ENCODE results near the gene TMEM154.

TMEM154 gene

DNA sequence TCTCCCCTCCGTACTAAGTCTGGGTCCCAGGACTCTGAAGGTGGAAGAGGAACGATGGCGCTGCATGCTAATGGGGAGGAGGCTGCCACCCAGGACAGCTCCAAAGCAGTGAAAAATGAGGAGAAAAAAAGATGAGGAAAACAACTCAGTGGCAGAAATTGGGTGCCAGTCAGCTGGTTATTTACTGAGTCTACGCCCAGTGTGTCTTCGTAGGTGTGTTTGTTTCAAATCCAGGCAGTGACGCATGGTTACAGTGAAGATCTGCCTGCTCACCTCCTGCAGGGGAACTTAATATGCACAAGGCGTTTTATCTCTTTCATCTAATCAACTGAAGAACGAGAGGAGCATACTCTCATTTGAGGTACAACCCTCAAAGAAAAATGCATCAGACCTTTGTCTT is 73.0 kb downstream of the TMEM154 start:
- H4K20me1 ChIP-seq (ENCODE audit: insufficient read depth, low read length), result no peaks in the 10 kb centered on the region
- H3K9me3 ChIP-seq (ENCODE audit: insufficient read depth, low read length), result no peaks in the 10 kb centered on the region
- no peak overlapping the region for H3K4me3 ChIP-seq (ENCODE audit: low read length)
- peaks cover 39% of the 10 kb centered on the region for H3K27me3 ChIP-seq (ENCODE audit: low read depth, low read length)
- H2AFZ ChIP-seq (ENCODE audit: low read depth, low read length), result no peak overlapping the region
- no peak overlapping the region for H3K4me2 ChIP-seq (ENCODE audit: low read length)
- TF ChIP-seq, protein P1, sequence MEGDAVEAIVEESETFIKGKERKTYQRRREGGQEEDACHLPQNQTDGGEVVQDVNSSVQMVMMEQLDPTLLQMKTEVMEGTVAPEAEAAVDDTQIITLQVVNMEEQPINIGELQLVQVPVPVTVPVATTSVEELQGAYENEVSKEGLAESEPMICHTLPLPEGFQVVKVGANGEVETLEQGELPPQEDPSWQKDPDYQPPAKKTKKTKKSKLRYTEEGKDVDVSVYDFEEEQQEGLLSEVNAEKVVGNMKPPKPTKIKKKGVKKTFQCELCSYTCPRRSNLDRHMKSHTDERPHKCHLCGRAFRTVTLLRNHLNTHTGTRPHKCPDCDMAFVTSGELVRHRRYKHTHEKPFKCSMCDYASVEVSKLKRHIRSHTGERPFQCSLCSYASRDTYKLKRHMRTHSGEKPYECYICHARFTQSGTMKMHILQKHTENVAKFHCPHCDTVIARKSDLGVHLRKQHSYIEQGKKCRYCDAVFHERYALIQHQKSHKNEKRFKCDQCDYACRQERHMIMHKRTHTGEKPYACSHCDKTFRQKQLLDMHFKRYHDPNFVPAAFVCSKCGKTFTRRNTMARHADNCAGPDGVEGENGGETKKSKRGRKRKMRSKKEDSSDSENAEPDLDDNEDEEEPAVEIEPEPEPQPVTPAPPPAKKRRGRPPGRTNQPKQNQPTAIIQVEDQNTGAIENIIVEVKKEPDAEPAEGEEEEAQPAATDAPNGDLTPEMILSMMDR (IDR thresholded peaks at IDR 0.05; ENCODE audit: low read depth, low read length), result no peak
- no peak for TF ChIP-seq EZH2phosphoT487 (IDR thresholded peaks at IDR 0.05; ENCODE audit: low read depth)
- H3K36me3 ChIP-seq (replicated peaks; ENCODE audit: low read depth, low read length), result no peaks in the 10 kb centered on the region
- H3K4me1 ChIP-seq (ENCODE audit: low read length), result peaks cover 7% of the 10 kb centered on the region
- no peak overlapping the region for H3K27ac ChIP-seq (ENCODE audit: low read length)
- no peak overlapping the region for H3K9ac ChIP-seq (ENCODE audit: low read length)
- no peaks in the 10 kb centered on the region for H3K79me2 ChIP-seq (ENCODE audit: low read length)

DNA sequence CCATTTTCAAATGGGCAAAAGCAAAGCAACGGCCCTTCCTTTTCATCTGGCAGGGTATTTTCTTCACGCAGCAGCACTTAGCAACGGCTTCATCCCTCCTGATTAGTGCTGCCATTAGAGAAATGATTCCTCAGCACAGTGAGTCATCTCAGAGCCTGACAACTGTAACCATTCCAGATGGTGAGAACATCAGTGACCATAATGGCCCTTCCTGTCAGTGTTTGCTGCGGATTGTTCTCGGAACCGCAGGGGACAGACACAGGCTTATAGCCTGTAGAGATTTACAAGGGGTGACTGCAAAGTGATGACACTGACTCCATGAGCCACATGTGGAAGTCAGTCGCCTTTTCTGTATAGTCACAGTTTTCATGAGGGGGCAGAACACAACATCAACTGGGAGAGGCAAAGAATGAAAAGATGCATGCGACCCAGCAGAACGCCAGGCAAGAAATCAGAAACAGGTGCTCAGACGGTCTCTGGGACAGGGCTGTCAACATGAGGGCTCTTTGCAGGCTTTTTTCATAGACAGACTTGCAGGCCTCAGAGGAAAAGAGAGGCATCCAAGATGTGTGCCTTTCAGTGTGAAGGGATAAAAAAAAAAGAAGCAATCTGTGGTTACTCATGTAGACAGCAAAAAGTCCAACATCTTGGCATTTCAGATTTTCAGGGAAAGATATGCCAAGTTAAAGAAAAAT is 74.0 kb downstream of the TMEM154 start:
- Histone ChIP-seq H2AFZ (ENCODE audit: low read depth, low read length) (no peak overlapping the region), H3K36me3 (replicated peaks; ENCODE audit: low read depth, low read length) (no peaks in the 10 kb centered on the region), H3K27ac (ENCODE audit: low read length) (no peak overlapping the region), H3K27me3 (ENCODE audit: low read depth, low read length) (peaks cover 38% of the 10 kb centered on the region), H3K4me1 (ENCODE audit: low read length) (peaks cover 13% of the 10 kb centered on the region), H3K4me3 (ENCODE audit: low read length) (no peak overlapping the region), H3K9ac (ENCODE audit: low read length) (no peak overlapping the region), H4K20me1 (ENCODE audit: insufficient read depth, low read length) (no peaks in the 10 kb centered on the region), H3K9me3 (ENCODE audit: insufficient read depth, low read length) (no peaks in the 10 kb centered on the region), H3K79me2 (ENCODE audit: low read length) (no peaks in the 10 kb centered on the region), H3K4me2 (ENCODE audit: low read length) (no peak overlapping the region)
- TF ChIP-seq, protein P1 (IDR thresholded peaks at IDR 0.05; ENCODE audit: low read depth, low read length), result no peak
- no peak for TF ChIP-seq EZH2phosphoT487 (IDR thresholded peaks at IDR 0.05; ENCODE audit: low read depth)

DNA sequence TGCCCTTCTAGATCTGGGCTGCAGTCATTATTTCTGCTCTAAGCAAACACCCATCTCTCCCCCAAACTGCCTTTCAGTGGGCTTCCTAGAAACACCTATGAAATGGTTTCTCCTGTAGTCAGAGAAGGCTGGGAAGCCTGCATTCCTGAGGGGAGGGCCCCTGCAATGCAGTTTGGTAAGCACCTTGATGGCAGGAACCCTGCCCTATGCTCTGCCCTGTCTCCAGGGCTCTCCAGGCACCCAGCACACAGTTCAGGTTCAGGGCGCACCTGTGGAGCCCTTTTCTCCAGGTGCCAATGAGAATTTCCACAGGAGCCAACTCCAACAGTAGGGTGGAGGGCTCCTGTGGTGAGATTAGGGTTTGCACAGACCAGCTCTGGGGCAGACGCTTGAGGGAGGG is 74.8 kb downstream of the TMEM154 start:
- no peak overlapping the region for H3K4me2 ChIP-seq (ENCODE audit: low read length)
- no peaks in the 10 kb centered on the region for H3K36me3 ChIP-seq (replicated peaks; ENCODE audit: low read depth, low read length)
- H3K27ac ChIP-seq (ENCODE audit: low read length), result no peak overlapping the region
- no peaks in the 10 kb centered on the region for H4K20me1 ChIP-seq (ENCODE audit: insufficient read depth, low read length)
- no peaks in the 10 kb centered on the region for H3K9me3 ChIP-seq (ENCODE audit: insufficient read depth, low read length)
- TF ChIP-seq, protein P1 (IDR thresholded peaks at IDR 0.05; ENCODE audit: low read depth, low read length), result no peak
- no peak for TF ChIP-seq EZH2phosphoT487 (IDR thresholded peaks at IDR 0.05; ENCODE audit: low read depth)
- no peak overlapping the region for H3K9ac ChIP-seq (ENCODE audit: low read length)
- no peak overlapping the region for H2AFZ ChIP-seq (ENCODE audit: low read depth, low read length)
- no peaks in the 10 kb centered on the region for H3K79me2 ChIP-seq (ENCODE audit: low read length)
- no peak overlapping the region for H3K4me3 ChIP-seq (ENCODE audit: low read length)
- peaks cover 36% of the 10 kb centered on the region for H3K27me3 ChIP-seq (ENCODE audit: low read depth, low read length)
- H3K4me1 ChIP-seq (ENCODE audit: low read length), result peaks cover 13% of the 10 kb centered on the region

DNA sequence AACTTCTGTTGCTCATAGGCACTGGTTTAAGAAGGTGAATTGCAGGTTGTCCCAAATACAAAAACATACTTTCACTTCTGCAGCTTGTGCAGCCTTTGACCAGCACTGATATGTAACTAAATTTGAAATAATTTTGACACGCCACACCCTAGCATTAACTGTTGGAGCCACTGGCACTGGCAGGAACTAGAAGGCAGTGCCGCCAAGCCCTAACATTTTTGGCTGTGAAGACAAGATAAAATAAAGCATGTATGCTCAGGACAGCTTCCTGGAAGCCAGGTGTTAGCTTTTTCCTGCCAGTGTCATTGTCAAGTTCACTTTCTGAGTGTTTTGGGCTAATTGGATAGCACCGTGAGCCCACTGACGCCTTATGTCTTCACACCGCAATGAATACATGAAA is 78.6 kb downstream of the TMEM154 start:
- Histone ChIP-seq H3K4me3 (ENCODE audit: low read length) (no peak overlapping the region), H4K20me1 (ENCODE audit: insufficient read depth, low read length) (no peaks in the 10 kb centered on the region), H3K27me3 (ENCODE audit: low read depth, low read length) (peaks cover 30% of the 10 kb centered on the region), H3K9me3 (ENCODE audit: insufficient read depth, low read length) (no peaks in the 10 kb centered on the region), H3K27ac (ENCODE audit: low read length) (no peak overlapping the region), H3K9ac (ENCODE audit: low read length) (no peak overlapping the region), H3K79me2 (ENCODE audit: low read length) (no peaks in the 10 kb centered on the region), H3K36me3 (replicated peaks; ENCODE audit: low read depth, low read length) (no peaks in the 10 kb centered on the region), H3K4me1 (ENCODE audit: low read length) (peaks cover 15% of the 10 kb centered on the region), H2AFZ (ENCODE audit: low read depth, low read length) (peak overlapping the region; percentile 22; the same call in 1 of the 2 replicates), H3K4me2 (ENCODE audit: low read length) (peak overlapping the region; percentile 37)
- no peak for TF ChIP-seq EZH2phosphoT487 (IDR thresholded peaks at IDR 0.05; ENCODE audit: low read depth)
- TF ChIP-seq, protein P1 (IDR thresholded peaks at IDR 0.05; ENCODE audit: low read depth, low read length), result no peak
